CD14-positive monocyte (primary cell): ENCODE data around the gene DCDC2. TPM values are rescaled to one million over a fixed set of nuclear protein-coding genes. Genes with fewer than 3 reads are reported as not detected.

Experiments
- DNase-seq, 3 donors: peaks; one replicate each; pipeline ENCODE4 v3.0.0-alpha.2; 2011 to 2022
- H2AFZ ChIP-seq: 2 replicates; pipeline ENCODE4 v1.6.0; 2012; ENCODE audit warnings: mild to moderate bottlenecking, low read depth, low read length, inconsistent platforms; ENCODE audit not compliant: insufficient read depth, poor library complexity, severe bottlenecking
- H3K27ac ChIP-seq, 2 donors: 1 replicate in 1 of 2; 2 replicates in 1 of 2; pipeline ENCODE4 v1.5.1; 2012 to 2013; ENCODE audit warnings: low read length in 2 of 2, control low read depth in 1 of 2, inconsistent platforms in 1 of 2, low read depth in 1 of 2, mild to moderate bottlenecking in 1 of 2
- H3K27me3 ChIP-seq, 2 donors: one replicate each; pipeline versions ENCODE4 v1.6.0 to v1.6.1; 2011 to 2013; ENCODE audit warnings: low read length in 2 of 2; ENCODE audit not compliant: control insufficient read depth in 2 of 2, insufficient read depth in 2 of 2
- H3K36me3 ChIP-seq, 2 donors: replicated peaks in 1 of 2; 1 replicate in 1 of 2; 2 replicates in 1 of 2; pipeline versions ENCODE4 v1.5.1 to v1.6.1; 2012 to 2013; ENCODE audit warnings: low read length in 2 of 2, control low read depth in 1 of 2, inconsistent platforms in 1 of 2, mild to moderate bottlenecking in 1 of 2; ENCODE audit not compliant: insufficient read depth in 2 of 2, control insufficient read depth in 1 of 2
- H3K4me1 ChIP-seq, 2 donors: 1 replicate in 1 of 2; 2 replicates in 1 of 2; pipeline versions ENCODE4 v1.5.1 to v1.6.1; 2012 to 2013; ENCODE audit warnings: low read length in 2 of 2, control low read depth in 1 of 2, inconsistent platforms in 1 of 2, mild to moderate bottlenecking in 1 of 2, moderate library complexity in 1 of 2; ENCODE audit not compliant: insufficient read depth in 2 of 2, control insufficient read depth in 1 of 2
- H3K4me2 ChIP-seq: replicated peaks from 2 replicates; pipeline ENCODE3; 2012; ENCODE audit warnings: low read length, moderate library complexity, mild to moderate bottlenecking; ENCODE audit not compliant: poor library complexity, severe bottlenecking; ENCODE audit errors: extremely low read depth
- H3K4me3 ChIP-seq, 3 experiments: fragments of 200-600 bp in 1 of 3; sonication (generic) in 1 of 3; replicated peaks in 1 of 3; 1 replicate in 2 of 3; 2 replicates in 1 of 3; pipeline ENCODE4 v1.5.1; 2011 to 2013; ENCODE audit warnings: low read length in 3 of 3, mild to moderate bottlenecking in 3 of 3, control low read depth in 2 of 3, low read depth in 2 of 3, inconsistent platforms in 1 of 3, moderate library complexity in 1 of 3
- H3K79me2 ChIP-seq: 2 replicates; pipeline ENCODE4 v1.6.0; 2012; ENCODE audit warnings: mild to moderate bottlenecking, control low read depth, inconsistent platforms, low read length, moderate library complexity; ENCODE audit not compliant: insufficient read depth
- H3K9ac ChIP-seq: 2 replicates; pipeline ENCODE4 v1.6.0; 2017; ENCODE audit warnings: low read length, mild to moderate bottlenecking; ENCODE audit not compliant: insufficient read depth, poor library complexity, severe bottlenecking
- H3K9me3 ChIP-seq, 2 donors: replicated peaks in 1 of 2; 1 replicate in 1 of 2; 2 replicates in 1 of 2; pipeline versions ENCODE4 v1.5.1 to v1.6.1; 2012 to 2013; ENCODE audit warnings: low read length in 2 of 2, control low read depth in 1 of 2; ENCODE audit not compliant: control insufficient read depth in 1 of 2, insufficient read depth in 1 of 2
- H4K20me1 ChIP-seq: 2 replicates; pipeline ENCODE4 v1.6.0; 2012; ENCODE audit warnings: mild to moderate bottlenecking, low read length, control low read depth, moderate library complexity; ENCODE audit not compliant: insufficient read depth
- H3K27ac Mint-ChIP-seq, 7 donors: one replicate each; pipeline ENCODE4 v1.8.0; 2020; ENCODE audit warnings: mild to moderate bottlenecking in 7 of 7, mixed read lengths in 7 of 7, moderate library complexity in 6 of 7, inconsistent platforms in 2 of 7
- H3K27me3 Mint-ChIP-seq, 3 donors: one replicate each; pipeline ENCODE4 v1.8.0; 2021 to 2022; ENCODE audit warnings: low read depth in 3 of 3, mild to moderate bottlenecking in 3 of 3, mixed read lengths in 3 of 3, moderate library complexity in 3 of 3, inconsistent platforms in 1 of 3
- H3K36me3 Mint-ChIP-seq, 2 donors: one replicate each; pipeline ENCODE4 v1.8.0; 2020; ENCODE audit warnings: mixed read lengths in 2 of 2, inconsistent platforms in 1 of 2, mild to moderate bottlenecking in 1 of 2
- H3K4me1 Mint-ChIP-seq: one replicate; pipeline ENCODE4 v1.8.0; 2020; ENCODE audit warnings: mild to moderate bottlenecking, mixed read lengths
- H3K4me3 Mint-ChIP-seq, 2 donors: one replicate each; pipeline ENCODE4 v1.8.0; 2020; ENCODE audit warnings: mild to moderate bottlenecking in 2 of 2, mixed read lengths in 2 of 2, moderate library complexity in 1 of 2
- H3K9me3 Mint-ChIP-seq, 7 donors: one replicate each; pipeline ENCODE4 v1.8.0; 2020 to 2022; ENCODE audit warnings: mixed read lengths in 7 of 7, mild to moderate bottlenecking in 6 of 7, moderate library complexity in 6 of 7, inconsistent platforms in 2 of 7
- CTCF ChIP-seq: fragments of 200-600 bp; IDR thresholded peaks from one replicate; pipeline ENCODE4 v1.8.0; 2022; ENCODE audit warnings: antibody characterized with exemption, mild to moderate bottlenecking
- WGBS: methylation state at CpG from one replicate; pipeline ENCODE4 v1.1.5; 2013; ENCODE audit warnings: missing lambda C conversion rate; ENCODE audit not compliant: insufficient coverage; 5-methylcytosine and 5-hydroxymethylcytosine counted together
- intact Hi-C, 2 donors: fragments of 100-400 bp; cut with micrococcal nuclease; formaldehyde crosslinking; loops; one replicate each; pipeline versions ENCODE4 v1.15.0 to v1.15.1; 2023
- polyA plus RNA-seq, 3 donors: library from polyadenylated mRNA; depleted of rRNA in 1 of 3; unstranded in 2 of 3; stranded (reverse) in 1 of 3; fragments of 300-500 nt in 2 of 3; fragments of >200 nt in 1 of 3; fragmentation: Illumina TruSeq in 2 of 3; gene quantifications; 1 replicate in 2 of 3; 2 replicates in 1 of 3; pipeline ENCODE4 v1.2.3, GENCODE V29; 2012 to 2021

The DCDC2 gene
- polyA plus RNA-seq, 3 donors = not detected

GRCh38 chr6:24197892-24198291, 160.0 kb downstream of the DCDC2 start:
- no peak overlapping the region for H3K4me2 ChIP-seq
- no peak overlapping the region for H3K4me3 ChIP-seq
- H4K20me1 ChIP-seq = no peaks in the 10 kb centered on the region
- no peak overlapping the region for H3K27ac ChIP-seq
- no peak overlapping the region for H3K4me3 Mint-ChIP-seq
- no peaks in the 10 kb centered on the region for H3K27me3 ChIP-seq
- H3K4me1 Mint-ChIP-seq = no peaks in the 10 kb centered on the region
- no peak overlapping the region for H2AFZ ChIP-seq
- intact Hi-C loops = no loop called here
- no peak for TF ChIP-seq CTCF
- no peak overlapping the region for H3K27ac Mint-ChIP-seq
- H3K9me3 ChIP-seq = no peaks in the 10 kb centered on the region
- H3K9ac ChIP-seq = no peak overlapping the region
- H3K36me3 ChIP-seq = no peaks in the 10 kb centered on the region
- peaks cover 0 to 3% (median 2%) of the 10 kb centered on the region in 3 donors for H3K27me3 Mint-ChIP-seq
- no peak for DNase-seq
- H3K79me2 ChIP-seq = no peaks in the 10 kb centered on the region
- WGBS = 100% methylated on average over 1 of the region's 1 CpG
- H3K9me3 Mint-ChIP-seq = peaks cover 0 to 7% (median 5%) of the 10 kb centered on the region in 7 donors
- no peaks in the 10 kb centered on the region for H3K36me3 Mint-ChIP-seq
- no peaks in the 10 kb centered on the region for H3K4me1 ChIP-seq

- 96% methylated on average over 3 of the region's 3 CpGs for WGBS
- no peak overlapping the region for H3K27ac ChIP-seq
- H2AFZ ChIP-seq = no peak overlapping the region
- no peak overlapping the region for H3K4me3 ChIP-seq
- no peaks in the 10 kb centered on the region for H3K9me3 ChIP-seq
- no peak overlapping the region for H3K27ac Mint-ChIP-seq
- intact Hi-C loops = no loop called here
- H3K4me1 Mint-ChIP-seq = no peaks in the 10 kb centered on the region
- no peak for DNase-seq
- no peak overlapping the region for H3K4me3 Mint-ChIP-seq
- H3K9me3 Mint-ChIP-seq = peaks cover 2 to 9% (median 5%) of the 10 kb centered on the region in 7 donors
- no peaks in the 10 kb centered on the region for H3K79me2 ChIP-seq
- no peaks in the 10 kb centered on the region for H4K20me1 ChIP-seq
- H3K36me3 Mint-ChIP-seq = no peaks in the 10 kb centered on the region
- no peak overlapping the region for H3K9ac ChIP-seq
- H3K27me3 Mint-ChIP-seq = peaks cover 1 to 3% (median 2%) of the 10 kb centered on the region in 3 donors
- no peak for TF ChIP-seq CTCF
- no peaks in the 10 kb centered on the region for H3K4me1 ChIP-seq
- H3K4me2 ChIP-seq = no peak overlapping the region
- no peaks in the 10 kb centered on the region for H3K27me3 ChIP-seq
- no peaks in the 10 kb centered on the region for H3K36me3 ChIP-seq
Observed at GRCh38 chr6:24195836-24196597, 161.8 kb downstream of the DCDC2 start.
